GM12872 (cell line): ENCODE results near the gene PSD4.
A peak's percentile ranks its signal among the peaks of the same experiment; 100 is the strongest.

Source experiments
- CTCF ChIP-seq: IDR thresholded peaks from 3 replicates; pipeline ENCODE4 v1.5.1; 2011; ENCODE audit warnings: low read depth, mild to moderate bottlenecking, low read length, moderate library complexity; ENCODE audit not compliant: insufficient read depth

The PSD4 gene

GRCh38 chr2:113131352-113132185 lies 42.2 kb upstream of the PSD4 start:
- no peak for TF ChIP-seq CTCF

GRCh38 chr2:113132414-113133021 lies 41.3 kb upstream of the PSD4 start:
- no peak for TF ChIP-seq CTCF

- TF ChIP-seq CTCF = no peak
These were observed 39.8 kb upstream of the PSD4 start for GRCh38 chr2:113133704-113134598.

GRCh38 chr2:113134717-113135116 lies 39.1 kb upstream of the PSD4 start:
- no peak for TF ChIP-seq CTCF

- no peak for TF ChIP-seq CTCF
These were observed 38.5 kb upstream of the PSD4 start for GRCh38 chr2:113135317-113135716.

GRCh38 chr2:113136828-113137775 lies 36.7 kb upstream of the PSD4 start:
- TF ChIP-seq CTCF = peak; percentile 71
